Stimulated activated CD4-positive, alpha-beta T cell treated with anti-CD3 and anti-CD28 coated beads, Interleukin-15, amount 100 ng/mL, for 1 hour (primary cell): ENCODE measurements around the gene ELMOD1.
"Not testable (repeated sequence)": the region's sequence is repeated elsewhere in the genome, so short reads cannot be mapped to it uniquely, and the experiment has no call there.

Experiments used
- DNase-seq, 2 donors: peaks; one replicate each; pipeline ENCODE4 v3.0.0-alpha.2; 2020; ENCODE audit warnings: low read depth in 1 of 2, low spot score in 1 of 2

Gene ELMOD1

GRCh38 chr11:107590460-107591377 lies at the start of gene ELMOD1:
Gene ELMOD1 (plus strand): TSS chr11:107591147. CDS start chr11:107618190, 27,043 bp downstream.
- DNase-seq, result peak in 1 of 2 donors; percentile 3

- DNase-seq, result no peak
These were observed 45.8 kb upstream of the ELMOD1 start for GRCh38 chr11:107545101-107545514.

DNA sequence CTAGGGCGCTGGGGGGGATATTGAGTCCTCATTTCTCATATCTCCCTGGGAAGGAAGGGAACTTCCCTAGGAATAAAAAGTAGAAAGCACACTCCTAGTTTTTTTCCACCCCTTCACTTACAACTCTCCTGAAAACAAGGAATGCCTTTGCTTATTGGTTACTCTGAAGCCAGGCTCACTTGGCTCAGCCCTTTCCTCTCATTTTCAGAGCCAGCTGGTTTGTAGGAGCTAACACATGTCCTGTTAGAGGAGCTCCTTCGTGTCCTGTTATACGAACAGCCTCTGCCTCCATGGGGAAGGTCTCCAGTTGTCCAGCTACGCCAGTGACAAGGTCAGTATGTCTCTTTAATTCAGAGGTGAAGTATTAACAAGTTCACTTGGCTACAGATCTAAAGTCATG lies 43.0 kb upstream of the ELMOD1 start:
- DNase-seq, result no peak

- DNase-seq, result no peak
These were observed 41.5 kb upstream of the ELMOD1 start for GRCh38 chr11:107549253-107549953.

- no peak for DNase-seq
These were observed 41.0 kb upstream of the ELMOD1 start for GRCh38 chr11:107549954-107550285.

GRCh38 chr11:107550304-107550703 lies 40.6 kb upstream of the ELMOD1 start:
- no peak for DNase-seq

DNA sequence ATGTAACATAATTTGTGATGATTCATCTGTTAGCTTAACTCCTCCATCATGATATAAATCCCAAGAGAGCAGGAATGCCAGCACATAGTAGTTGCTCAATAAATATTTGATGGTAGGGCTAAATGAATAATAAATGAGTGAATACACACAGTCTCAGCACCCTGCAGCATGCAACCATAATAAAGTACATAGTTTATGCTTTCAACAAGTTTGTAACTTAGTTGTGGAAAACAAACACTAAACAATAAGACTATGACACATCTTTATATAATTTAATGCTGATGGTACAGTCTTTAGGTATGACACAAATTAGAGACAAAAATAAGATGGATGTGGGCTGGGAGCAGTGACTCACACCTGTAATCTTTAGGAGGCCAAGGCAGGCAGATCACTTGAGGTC lies 29.3 kb upstream of the ELMOD1 start:
- no peak for DNase-seq

DNA sequence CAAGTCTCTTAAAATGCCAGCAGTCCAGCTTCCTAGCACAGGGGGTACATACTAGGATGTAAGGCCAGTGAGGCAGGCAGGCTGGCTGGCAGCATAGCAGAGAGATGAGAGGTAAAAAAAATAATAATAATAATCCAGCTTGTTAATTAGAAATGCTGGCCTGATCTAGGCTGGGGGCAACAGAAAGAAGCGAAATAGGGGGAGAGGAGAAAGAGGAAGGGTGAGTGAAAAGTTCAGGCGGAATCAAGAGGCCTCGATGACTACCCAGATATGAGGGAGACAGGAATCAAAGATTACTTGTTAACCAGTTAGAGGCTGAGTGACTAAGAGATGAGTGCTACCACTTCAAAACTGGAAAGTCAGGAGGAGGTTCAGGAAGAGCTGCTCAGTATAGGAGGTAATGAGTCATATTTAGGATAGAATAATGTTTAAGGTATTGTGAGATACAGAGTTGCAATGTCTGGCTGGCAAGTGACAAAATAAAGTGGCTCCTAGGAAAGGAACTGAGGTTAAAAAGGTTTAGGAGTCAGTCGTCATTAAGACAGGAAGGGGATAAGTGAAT lies 28.2 kb upstream of the ELMOD1 start:
- DNase-seq, result no peak

DNA sequence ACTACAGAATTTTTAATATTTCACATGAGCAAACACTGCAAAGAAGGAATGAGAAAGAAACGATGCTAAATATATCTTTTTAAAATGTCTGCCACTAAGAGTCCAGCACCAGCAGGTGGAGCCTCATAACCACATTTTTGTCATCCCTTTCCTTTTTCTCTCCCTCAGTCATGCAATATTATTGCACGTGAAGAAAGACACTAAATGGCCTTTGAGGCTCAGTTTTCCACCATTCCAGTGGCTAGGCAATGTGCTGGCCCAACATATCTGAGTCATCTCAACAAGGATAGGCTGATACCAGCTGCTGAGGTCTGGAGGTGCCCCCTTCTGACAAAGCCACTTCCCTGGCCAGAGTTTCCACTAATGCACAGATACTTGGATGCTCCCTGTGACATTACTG lies 27.2 kb upstream of the ELMOD1 start:
- peak in 1 of 2 donors; percentile 5 for DNase-seq

GRCh38 chr11:107564877-107565218 lies 26.1 kb upstream of the ELMOD1 start:
- DNase-seq, result no peak

DNA sequence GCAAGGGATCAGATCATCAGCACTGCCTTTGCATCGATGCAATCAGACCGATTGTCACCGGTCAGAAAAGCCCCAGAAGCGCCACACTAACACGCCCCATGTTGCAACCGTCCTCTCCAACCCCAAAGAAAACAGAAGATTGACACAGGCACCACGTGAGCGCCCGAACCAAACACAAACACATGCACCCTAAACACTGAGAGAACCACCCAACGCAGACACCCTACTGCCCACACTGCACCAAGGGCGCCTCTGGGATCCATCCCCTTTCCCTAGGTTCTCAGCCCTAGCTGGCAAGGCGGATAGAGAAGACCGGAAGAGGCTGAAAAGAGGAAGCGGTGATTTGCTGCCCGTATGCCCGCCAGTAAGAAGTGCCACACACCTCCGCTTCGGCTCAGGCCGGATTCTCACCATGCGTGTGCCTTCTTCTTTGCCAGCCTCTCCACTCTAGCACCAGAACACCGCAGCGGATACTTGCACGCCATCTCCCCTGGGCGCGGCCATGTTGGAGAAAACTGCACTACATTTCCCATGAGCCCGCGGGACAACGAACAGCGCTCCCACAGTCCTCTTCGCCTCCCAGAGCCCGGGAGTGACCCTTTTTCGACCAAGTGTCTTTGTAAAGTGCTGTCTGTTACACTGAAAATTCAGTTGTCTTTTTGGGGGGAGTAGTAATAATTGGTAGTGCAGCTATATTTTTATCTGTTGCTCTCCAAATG lies 25.6 kb upstream of the ELMOD1 start, which contains the start of gene ALKBH8:
Gene ALKBH8, minus strand, starts transcription at position 517 of the 719 bp plus-strand sequence. CDS start 4,842 bp downstream, outside the sequence.
- peak; percentile 52 to 56 for DNase-seq

- DNase-seq, result not testable (repeated sequence)
These were observed 24.9 kb upstream of the ELMOD1 start for GRCh38 chr11:107565955-107566501.

DNA sequence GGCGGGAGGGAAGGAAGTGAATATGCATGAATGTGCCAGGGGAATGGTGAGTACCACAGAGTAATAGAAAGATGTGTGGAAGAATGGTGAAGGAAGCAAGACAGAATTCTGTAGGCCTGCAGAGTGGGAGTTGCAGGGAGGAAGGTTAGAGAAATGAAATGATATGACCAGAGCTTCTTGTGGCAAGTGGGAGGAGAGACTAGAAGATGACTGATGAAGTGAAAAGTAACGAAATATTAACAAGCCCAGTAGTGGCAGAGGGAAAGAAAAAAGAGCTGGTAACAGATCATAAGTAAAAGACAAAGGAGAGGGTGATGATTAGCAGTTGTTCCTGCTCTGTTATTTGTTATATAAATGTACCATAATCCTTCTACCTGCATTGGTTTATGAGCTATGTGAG lies 24.4 kb upstream of the ELMOD1 start:
- DNase-seq, result no peak

- no peak for DNase-seq
These were observed 23.1 kb upstream of the ELMOD1 start for GRCh38 chr11:107567739-107568335.

- no peak for DNase-seq
These were observed 20.9 kb upstream of the ELMOD1 start for GRCh38 chr11:107570015-107570414.

DNA sequence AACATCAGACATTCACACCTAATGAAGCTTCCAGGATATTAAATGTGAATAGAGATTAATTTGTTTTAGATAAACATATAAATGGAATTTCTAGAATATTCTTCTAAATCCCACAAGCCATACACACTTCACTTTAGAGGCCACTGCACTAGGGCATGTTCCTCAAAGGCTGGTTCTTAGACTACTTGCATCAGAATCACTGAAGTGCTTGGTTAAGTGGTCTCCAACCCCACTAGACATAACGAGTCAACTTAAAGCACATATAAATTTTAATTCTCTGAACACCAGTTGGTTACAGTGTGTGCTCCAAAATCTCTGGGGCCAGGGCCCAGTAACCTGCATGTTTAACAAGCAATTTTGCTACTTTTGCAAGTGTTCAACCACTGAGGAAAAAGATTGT lies 17.5 kb upstream of the ELMOD1 start:
- DNase-seq, result no peak

DNA sequence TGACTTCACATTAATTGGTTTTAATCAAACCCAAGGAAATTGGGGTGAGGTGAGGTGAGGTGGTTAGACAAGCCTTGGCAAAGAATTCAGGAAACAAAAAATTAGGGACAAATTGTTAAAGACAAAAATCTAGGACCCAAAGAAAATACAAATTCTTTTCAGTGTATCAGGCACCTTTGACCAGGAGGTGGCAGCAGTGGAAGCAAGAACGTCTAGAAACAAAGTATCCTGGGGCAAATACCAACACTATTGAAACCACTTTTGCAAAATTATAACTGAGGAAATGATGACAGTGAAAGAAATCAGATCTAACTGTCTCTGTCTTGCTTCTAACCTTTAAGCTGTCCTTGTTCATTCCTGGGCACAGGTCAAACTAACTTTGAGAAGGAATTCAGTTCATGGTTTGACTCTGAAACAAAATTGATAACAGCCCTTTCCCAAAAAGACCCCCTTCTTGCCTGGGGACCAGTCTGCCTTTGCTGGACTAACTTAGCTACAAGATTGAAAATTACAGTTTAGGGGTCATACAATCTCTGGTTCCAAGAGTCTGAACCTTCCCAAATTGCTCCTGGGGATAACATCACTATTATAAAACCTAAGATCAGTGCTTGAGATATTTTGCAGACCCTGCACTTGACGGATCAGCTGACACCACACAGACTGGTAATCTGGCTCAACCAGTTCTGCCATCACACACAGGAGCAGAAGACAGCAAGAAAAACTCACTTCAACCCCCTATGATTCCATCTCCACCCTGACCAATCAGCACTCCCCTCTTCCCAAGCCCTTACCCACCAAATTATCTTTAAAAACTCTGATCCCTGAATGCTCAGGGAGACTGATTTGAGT lies 14.2 kb upstream of the ELMOD1 start:
- DNase-seq, result peak in 1 of 2 donors; percentile 26

DNA sequence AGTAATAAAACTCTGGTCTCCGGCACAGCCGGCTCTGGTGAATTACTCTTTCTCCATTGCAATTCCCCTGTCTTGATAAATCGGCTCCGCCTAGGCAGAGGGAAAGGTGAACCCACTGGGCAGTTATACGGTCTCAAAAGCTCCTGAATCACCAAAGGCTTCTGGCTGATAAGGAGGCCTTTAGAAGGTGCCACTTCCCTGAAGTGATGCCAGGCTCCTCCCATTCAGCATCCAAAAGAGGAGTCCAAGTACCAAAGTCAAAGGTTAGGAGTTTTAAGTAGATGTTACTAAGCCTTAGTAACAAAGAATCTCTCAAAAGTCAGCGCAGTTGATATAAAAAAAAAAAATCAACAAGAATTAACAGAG lies 13.6 kb upstream of the ELMOD1 start:
- no peak for DNase-seq

DNA sequence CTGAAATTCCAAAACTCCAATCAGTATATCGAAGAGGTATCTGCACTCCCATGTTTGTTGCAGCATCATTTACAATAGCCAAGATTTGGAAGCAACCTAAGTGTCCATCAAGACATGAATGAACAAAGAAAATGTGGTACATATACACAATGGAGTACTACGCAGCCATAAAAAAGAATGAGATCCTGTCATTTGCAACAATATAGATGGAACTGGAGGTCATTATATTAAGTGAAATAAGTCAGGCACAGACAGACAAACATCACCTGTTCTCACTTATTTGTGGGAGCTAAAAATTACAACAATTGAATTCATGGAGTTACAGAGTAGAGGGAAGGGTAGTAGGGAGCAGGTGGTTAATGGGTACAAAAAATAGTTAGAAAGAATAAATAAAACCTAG lies 11.8 kb upstream of the ELMOD1 start:
- not testable (repeated sequence) for DNase-seq

DNA sequence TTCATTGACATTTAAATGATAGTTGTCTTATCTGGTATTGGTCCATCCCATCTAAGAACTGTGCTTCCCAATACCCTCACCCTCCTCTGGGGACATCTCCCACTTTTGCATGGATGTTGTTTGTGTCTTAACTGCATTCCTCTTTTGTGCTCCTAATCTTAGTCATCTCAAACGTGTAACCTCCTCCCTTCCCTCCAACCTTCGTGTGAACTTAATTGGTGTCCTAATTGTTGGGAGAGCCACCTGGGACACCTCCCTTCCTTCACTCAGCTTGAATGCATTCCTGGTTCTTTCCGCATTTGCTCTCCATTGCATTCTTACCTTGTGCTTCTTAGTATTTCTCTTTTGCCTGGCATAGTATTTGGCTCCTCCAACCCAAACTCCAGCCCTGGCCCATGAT lies 9.8 kb upstream of the ELMOD1 start:
- no peak for DNase-seq
